HepG2 (cell line): ENCODE measurements around the gene NOC4L. TPM values are rescaled to one million over a fixed set of nuclear protein-coding genes. Genes with fewer than 3 reads are reported as not detected.

Source experiments
- ATAC-seq: fragments of 200-7000 bp; cut with Tn5 transposase; 3 replicates; pipeline ENCODE4 v1.9.1; 2020; ENCODE audit warnings: mild to moderate bottlenecking, moderate library complexity
- BruUV-seq: library from RNA; stranded (reverse); fragments of 400-500 nt; replicated peaks from 2 replicates; lab custom pipeline; 2021; lab: Mats Ljungman, UMichigan
- CTCF ChIA-PET: fragments of 300-600 bp; formaldehyde crosslinking; extraction: SDS; loops from one replicate; lab custom pipeline; 2021; ENCODE audit warnings: low total read pairs, inconsistent platforms, low intra/inter-chr PET ratio; lab: Yijun Ruan, JAX
- POLR2A ChIA-PET: fragments of 350-600 bp; sonication (Branson Sonifier 250); formaldehyde crosslinking; loops from one replicate; lab custom pipeline; 2020; ENCODE audit warnings: antibody characterized with exemption, inconsistent platforms; lab: Yijun Ruan, JAX
- DNase-seq: peaks from one replicate; pipeline ENCODE4 v3.0.0-alpha.2; 2015; ENCODE audit warnings: low spot score
- FAIRE-seq: peaks from 3 replicates; lab custom pipeline; 2011; peaks lifted over from hg19 to GRCh38; lab: Jason Lieb, UNC
- H2AFZ ChIP-seq: one replicate; pipeline ENCODE4 v1.6.1; 2011; ENCODE audit warnings: low read length, inconsistent platforms
- H3K27ac ChIP-seq: fragments of 300-600 bp; 3 replicates; pipeline ENCODE4 v1.8.0; 2011; ENCODE audit warnings: mixed run types, mild to moderate bottlenecking, mixed read lengths, low read length, inconsistent platforms; ENCODE audit not compliant: insufficient read depth; ENCODE audit errors: extremely low read length
- H3K27me3 ChIP-seq, 2 experiments: fragments of 200-600 bp in 1 of 2; 2 replicates in 1 of 2; 3 replicates in 1 of 2; pipeline versions ENCODE4 v1.6.0 to v1.8.0; 2011; ENCODE audit warnings: low read length in 2 of 2, mild to moderate bottlenecking in 2 of 2, moderate library complexity in 2 of 2, inconsistent platforms in 1 of 2; ENCODE audit not compliant: insufficient read depth in 2 of 2, control insufficient read depth in 1 of 2
- H3K36me3 ChIP-seq, 2 experiments: fragments of 200-600 bp in 1 of 2; replicated peaks in 1 of 2; 2 replicates in 1 of 2; 3 replicates in 1 of 2; pipeline versions ENCODE4 v1.5.1 to v1.8.0; 2011; ENCODE audit warnings: low read length in 2 of 2, inconsistent platforms in 1 of 2; ENCODE audit not compliant: insufficient read depth in 2 of 2, control insufficient read depth in 1 of 2
- H3K4me1 ChIP-seq: 2 replicates; pipeline ENCODE4 v1.5.1; 2012; ENCODE audit warnings: low read length, inconsistent platforms; ENCODE audit not compliant: insufficient read depth
- H3K4me2 ChIP-seq: 2 replicates; pipeline ENCODE4 v1.6.0; 2011; ENCODE audit warnings: low read depth, low read length, inconsistent platforms
- H3K4me3 ChIP-seq, 3 experiments: fragments of 200-600 bp in 1 of 3; sonication (generic), shearing (Covaris generic) in 1 of 3; replicated peaks in 1 of 3; 2 replicates each; pipeline ENCODE4 v1.5.1; 2011 to 2016; ENCODE audit warnings: low read length in 3 of 3, inconsistent platforms in 2 of 3, low read depth in 2 of 3, mild to moderate bottlenecking in 2 of 3, control low read depth in 1 of 3, mixed read lengths in 1 of 3; ENCODE audit not compliant: insufficient read depth in 1 of 3
- H3K79me2 ChIP-seq: one replicate; pipeline ENCODE4 v1.6.1; 2011; ENCODE audit warnings: low read length, inconsistent platforms; ENCODE audit not compliant: insufficient read depth
- H3K9ac ChIP-seq: 2 replicates; pipeline ENCODE4 v1.6.0; 2011; ENCODE audit warnings: mild to moderate bottlenecking, low read depth, low read length, inconsistent platforms; ENCODE audit not compliant: insufficient read depth
- H3K9me3 ChIP-seq: 2 replicates; pipeline ENCODE4 v1.5.1; 2012; ENCODE audit warnings: mild to moderate bottlenecking, low read length
- H4K20me1 ChIP-seq: 2 replicates; pipeline ENCODE4 v1.6.0; 2011; ENCODE audit warnings: inconsistent platforms, mild to moderate bottlenecking, low read length, moderate library complexity; ENCODE audit not compliant: insufficient read depth
- ATAD3A ChIP-seq: sonication (generic); formaldehyde crosslinking; IDR thresholded peaks from 2 replicates; pipeline ENCODE4 v1.4.0; 2020; ENCODE audit warnings: missing genetic modification reagents
- IKZF1 ChIP-seq: fragments of 450-650 bp; IDR thresholded peaks from 2 replicates; pipeline ENCODE4 v1.7.1; 2016
- KAT8 ChIP-seq: IDR thresholded peaks from 2 replicates; pipeline ENCODE4 v1.6.1; 2016; ENCODE audit warnings: missing genetic modification reagents, missing compliant biosample characterization
- MAZ ChIP-seq, 2 experiments: sonication (generic) in 1 of 2; formaldehyde crosslinking in 1 of 2; IDR thresholded peaks; 2 replicates each; pipeline versions ENCODE4 v1.5.0 to v1.6.1; 2012 to 2020; ENCODE audit warnings: low read depth in 2 of 2, mild to moderate bottlenecking in 2 of 2, borderline replicate concordance in 1 of 2, improper control_type of control experiment in 1 of 2, low read length in 1 of 2, missing genetic modification reagents in 1 of 2, moderate library complexity in 1 of 2
- NKX3-1 ChIP-seq: sonication (generic); formaldehyde crosslinking; IDR thresholded peaks from 2 replicates; pipeline ENCODE4 v1.5.0; 2020; ENCODE audit warnings: missing genetic modification reagents
- ONECUT2 ChIP-seq: sonication (generic); formaldehyde crosslinking; IDR thresholded peaks from 2 replicates; pipeline ENCODE4 v1.4.0; 2020; ENCODE audit warnings: missing genetic modification reagents
- PAXIP1 ChIP-seq: sonication (generic); formaldehyde crosslinking; conservative IDR thresholded peaks from 2 replicates; pipeline ENCODE4 v1.4.0; 2020; ENCODE audit warnings: mild to moderate bottlenecking, missing genetic modification reagents, moderate library complexity
- RFX3 ChIP-seq: IDR thresholded peaks from 2 replicates; pipeline ENCODE4 v1.6.1; 2016; ENCODE audit warnings: missing biosample characterization, missing genetic modification reagents
- RNF2 ChIP-seq: fragments of 450-650 bp; conservative IDR thresholded peaks from 2 replicates; pipeline ENCODE4 v1.6.1; 2016; ENCODE audit warnings: low read depth
- SMC3 ChIP-seq: IDR thresholded peaks from 2 replicates; pipeline ENCODE4 v1.6.1; 2011; ENCODE audit warnings: low read length, improper control_type of control experiment
- TEAD3 ChIP-seq: optimal IDR thresholded peaks from 2 replicates; pipeline ENCODE3; 2016; ENCODE audit warnings: borderline replicate concordance
- ZBTB39 ChIP-seq: sonication (generic); formaldehyde crosslinking; IDR thresholded peaks from 2 replicates; pipeline ENCODE4 v1.5.0; 2020; ENCODE audit warnings: missing genetic modification reagents
- ZFP37 ChIP-seq: sonication (generic); formaldehyde crosslinking; IDR thresholded peaks from 2 replicates; pipeline ENCODE4 v1.4.0; 2020; ENCODE audit warnings: missing genetic modification reagents, borderline replicate concordance
- ZNF18 ChIP-seq: sonication (generic); formaldehyde crosslinking; IDR thresholded peaks from 2 replicates; pipeline ENCODE4 v1.8.0; 2022; ENCODE audit warnings: mild to moderate bottlenecking, missing genetic modification reagents; ENCODE audit not compliant: insufficient replicate concordance
- ZNF496 ChIP-seq: sonication (generic); formaldehyde crosslinking; IDR thresholded peaks from 2 replicates; pipeline ENCODE4 v1.8.1; 2023; ENCODE audit warnings: mild to moderate bottlenecking, moderate library complexity, missing genetic modification reagents; ENCODE audit not compliant: insufficient replicate concordance
- WGBS: methylation state at CpG from one replicate; pipeline ENCODE4 v1.1.6; 2017; ENCODE audit warnings: low lambda C conversion rate; 5-methylcytosine and 5-hydroxymethylcytosine counted together
- in situ Hi-C: cut with HindIII; loops from 2 replicates; pipeline ENCODE4 v1.10.0; 2017; ENCODE audit warnings: low pct_unique_long_range_greater_than_20kb; ENCODE audit not compliant: extremely low pct_ligation_motif_present
- intact Hi-C: fragments of 100-400 bp; cut with micrococcal nuclease; formaldehyde crosslinking; loops from one replicate; pipeline ENCODE4 v1.10.0; 2022; ENCODE audit not compliant: unreplicated experiment
- polyA plus RNA-seq, 8 experiments: library from polyadenylated mRNA; depleted of rRNA in 3 of 8; stranded (reverse) in 7 of 8; unstranded in 1 of 8; fragments of >200 nt; fragmentation: Illumina TruSeq in 4 of 8; extraction: Trizol in 4 of 8; gene quantifications; 2 replicates each; pipeline versions ENCODE4 v1.2.1 to v1.2.3, GENCODE V29; 2011 to 2016; ENCODE audit warnings: low read depth in 4 of 8, missing spikeins in 1 of 8, mixed read lengths in 1 of 8; ENCODE audit not compliant: insufficient read depth in 1 of 8
- total RNA-seq, 5 experiments: library from RNA; depleted of rRNA; stranded (reverse); fragments of >200 nt; fragmentation: Illumina TruSeq; extraction: Trizol; gene quantifications; 2 replicates each; pipeline ENCODE4 v1.2.3, GENCODE V29; 2016; ENCODE audit warnings: low read depth in 1 of 5
- TF ChIP-seq, protein P1 (sequence below): sonication (generic); formaldehyde crosslinking; IDR thresholded peaks from 2 replicates; pipeline ENCODE4 v1.5.1; 2020; ENCODE audit warnings: mild to moderate bottlenecking, missing genetic modification reagents, borderline replicate concordance

Gene NOC4L
- total and polyA plus RNA-seq, 2 of the 13 experiments (the other 11 are each of a cell fraction or from before 2014, with no cell fraction given) = 4.3 to 14.6 TPM

DNA sequence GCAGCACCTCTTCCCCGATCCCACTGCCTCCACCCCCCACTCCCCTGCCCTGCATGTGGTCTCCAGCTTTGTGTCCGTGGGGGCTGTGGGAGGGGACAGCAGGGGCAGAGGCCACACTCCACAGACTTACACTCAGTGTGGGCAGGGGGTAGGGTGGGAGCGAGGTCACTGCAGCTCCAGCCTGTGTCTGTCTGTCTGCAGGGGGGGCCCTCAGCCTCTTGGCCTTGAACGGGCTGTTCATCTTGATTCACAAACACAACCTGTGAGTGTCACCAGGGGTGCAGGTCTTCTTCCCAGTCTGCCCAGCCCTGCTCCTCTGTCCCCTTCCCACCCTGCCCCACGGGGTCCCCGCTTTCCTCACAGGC, 6.5 kb downstream of the NOC4L start:
- CTCF ChIA-PET = no interaction called here
- peaks cover 4% of the 10 kb centered on the region for H3K79me2 ChIP-seq
- no peak for DNase-seq
- intact Hi-C loops = no loop called here
- H3K27me3 ChIP-seq = no peaks in the 10 kb centered on the region
- H3K4me1 ChIP-seq = peaks cover 15% of the 10 kb centered on the region
- no peak for ATAC-seq
- H3K4me3 ChIP-seq = no peak overlapping the region
- no TSS peak for BruUV-seq
- no peak overlapping the region for H3K9ac ChIP-seq
- H3K27ac ChIP-seq = no peak overlapping the region
- WGBS = 94% methylated on average over 6 of the region's 6 CpGs
- H3K9me3 ChIP-seq = no peaks in the 10 kb centered on the region
- no peak overlapping the region for H3K4me2 ChIP-seq
- in situ Hi-C loops = no loop called here
- no peak for FAIRE-seq
- H2AFZ ChIP-seq = no peak overlapping the region
- no peak for TF ChIP-seq PAXIP1 (CRISPR knock-in tag)
- no peak for TF ChIP-seq ZNF496 (CRISPR knock-in tag)
- no peak for TF ChIP-seq IKZF1
- no peak for TF ChIP-seq ONECUT2 (CRISPR knock-in tag)
- no peak for TF ChIP-seq ZNF18 (CRISPR knock-in tag)
- no peak for TF ChIP-seq ATAD3A
- TF ChIP-seq ZFP37 (CRISPR knock-in tag) = no peak
- no peak for TF ChIP-seq NKX3-1 (CRISPR knock-in tag)
- TF ChIP-seq, protein P1, sequence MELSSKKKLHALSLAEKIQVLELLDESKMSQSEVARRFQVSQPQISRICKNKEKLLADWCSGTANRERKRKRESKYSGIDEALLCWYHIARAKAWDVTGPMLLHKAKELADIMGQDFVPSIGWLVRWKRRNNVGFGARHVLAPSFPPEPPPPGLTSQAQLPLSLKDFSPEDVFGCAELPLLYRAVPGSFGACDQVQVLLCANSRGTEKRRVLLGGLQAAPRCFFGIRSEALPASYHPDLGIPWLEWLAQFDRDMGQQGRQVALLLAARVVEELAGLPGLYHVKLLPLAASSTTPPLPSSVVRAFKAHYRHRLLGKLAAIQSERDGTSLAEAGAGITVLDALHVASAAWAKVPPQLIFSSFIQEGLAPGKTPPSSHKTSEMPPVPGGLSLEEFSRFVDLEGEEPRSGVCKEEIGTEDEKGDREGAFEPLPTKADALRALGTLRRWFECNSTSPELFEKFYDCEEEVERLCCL (CRISPR knock-in tag) = no peak
- no peak for TF ChIP-seq ZBTB39
- TF ChIP-seq TEAD3 = no peak
- no peak for TF ChIP-seq KAT8 (CRISPR knock-in tag)
- no peak for TF ChIP-seq MAZ (IDR thresholded peaks at IDR 0.05; ENCODE audit: borderline replicate concordance, low read depth, low read length)
- TF ChIP-seq MAZ (CRISPR knock-in tag; IDR thresholded peaks at IDR 0.05; ENCODE audit: low read depth) = no peak
- no peak for TF ChIP-seq RNF2
- no peak for TF ChIP-seq SMC3
- no peak for TF ChIP-seq RFX3 (CRISPR knock-in tag)
- TF ChIP-seq, all 625 proteins: peak for 0
- peaks cover 0 to 2% of the 10 kb centered on the region in 2 experiments; a peak in 1 of 5 replicates for H3K36me3 ChIP-seq
- peaks cover 3% of the 10 kb centered on the region; the same call in 1 of the 2 replicates for H4K20me1 ChIP-seq
- POLR2A ChIA-PET = no interaction called here
